Measurements from ENCODE around the gene CRYZL1.
"Not testable (repeated sequence)": the region's sequence is repeated elsewhere in the genome, so short reads cannot be mapped to it uniquely, and the experiment has no call there.

Gene CRYZL1

GRCh38 chr21:33641352-33642026 is at the start of gene CRYZL1:
TSS of gene CRYZL1 (minus strand) at chr21:33641741. CDS start at chr21:33631551, 10,190 bp downstream.
- peak; percentile 100 for DNase-seq (ENCODE audit: low read depth)

GRCh38 chr21:33690874-33691273 is 49.3 kb upstream of the CRYZL1 start:
- DNase-seq (ENCODE audit: low read depth): no peak

- no peak for DNase-seq (ENCODE audit: low read depth)
Measured at GRCh38 chr21:33688353-33688752, 46.8 kb upstream of the CRYZL1 start.

GRCh38 chr21:33687634-33688033 is 46.1 kb upstream of the CRYZL1 start:
- DNase-seq (ENCODE audit: low read depth): no peak

- DNase-seq (ENCODE audit: low read depth): no peak
Measured at GRCh38 chr21:33686386-33686785, 44.8 kb upstream of the CRYZL1 start.

- no peak for DNase-seq (ENCODE audit: low read depth)
Measured at GRCh38 chr21:33685613-33686197, 44.2 kb upstream of the CRYZL1 start.

- DNase-seq (ENCODE audit: low read depth): no peak
Measured at GRCh38 chr21:33684923-33685560, 43.5 kb upstream of the CRYZL1 start.

GRCh38 chr21:33684068-33684467 is 42.5 kb upstream of the CRYZL1 start:
- no peak for DNase-seq (ENCODE audit: low read depth)

GRCh38 chr21:33682992-33683627 is 41.6 kb upstream of the CRYZL1 start:
- DNase-seq (ENCODE audit: low read depth): no peak

- DNase-seq (ENCODE audit: low read depth): no peak
Measured at GRCh38 chr21:33680870-33681269, 39.3 kb upstream of the CRYZL1 start.

GRCh38 chr21:33677450-33677849 is 35.9 kb upstream of the CRYZL1 start:
- no peak for DNase-seq (ENCODE audit: low read depth)

- DNase-seq (ENCODE audit: low read depth): not testable (repeated sequence)
Measured at GRCh38 chr21:33676666-33677065, 35.1 kb upstream of the CRYZL1 start.

GRCh38 chr21:33674226-33674625 is 32.7 kb upstream of the CRYZL1 start:
- DNase-seq (ENCODE audit: low read depth): no peak

- DNase-seq (ENCODE audit: low read depth): no peak
Measured at GRCh38 chr21:33673473-33673872, 31.9 kb upstream of the CRYZL1 start.

GRCh38 chr21:33670076-33670978 is 28.8 kb upstream of the CRYZL1 start:
- no peak for DNase-seq (ENCODE audit: low read depth)

- no peak for DNase-seq (ENCODE audit: low read depth)
Measured at GRCh38 chr21:33668620-33669019, 27.1 kb upstream of the CRYZL1 start.

- no peak for DNase-seq (ENCODE audit: low read depth)
Measured at GRCh38 chr21:33668180-33668579, 26.6 kb upstream of the CRYZL1 start.

- no peak for DNase-seq (ENCODE audit: low read depth)
Measured at GRCh38 chr21:33667636-33668035, 26.1 kb upstream of the CRYZL1 start.

- DNase-seq (ENCODE audit: low read depth): no peak
Measured at GRCh38 chr21:33666153-33666552, 24.6 kb upstream of the CRYZL1 start.

GRCh38 chr21:33664135-33664534 is 22.6 kb upstream of the CRYZL1 start:
- no peak for DNase-seq (ENCODE audit: low read depth)

GRCh38 chr21:33663241-33663640 is 21.7 kb upstream of the CRYZL1 start:
- DNase-seq (ENCODE audit: low read depth): no peak

- DNase-seq (ENCODE audit: low read depth): no peak
Measured at GRCh38 chr21:33662046-33662445, 20.5 kb upstream of the CRYZL1 start.
